MM.1S (cell line): ENCODE measurements around the gene CDC42BPA.
"Not testable (repeated sequence)": the region's sequence is repeated elsewhere in the genome, so short reads cannot be mapped to it uniquely, and the experiment has no call there.

Experiments used
- DNase-seq: peaks from one replicate; pipeline ENCODE4 v3.0.0-alpha.2; 2015
- H2AFZ ChIP-seq: fragments of 300-600 bp; sonication (generic); 2 replicates; pipeline ENCODE4 v1.6.0; 2016; ENCODE audit warnings: antibody characterized with exemption, low read length
- H3F3A ChIP-seq: fragments of 300-600 bp; sonication (generic); 2 replicates; pipeline ENCODE4 v1.6.1; 2016; ENCODE audit warnings: mild to moderate bottlenecking, antibody characterized with exemption, low read length, moderate library complexity, mixed read lengths; ENCODE audit not compliant: insufficient read depth
- H3K27ac ChIP-seq: fragments of 300-600 bp; sonication (generic); 2 replicates; pipeline ENCODE4 v1.5.1; 2016; ENCODE audit warnings: mild to moderate bottlenecking, low read length
- H3K27me3 ChIP-seq: fragments of 300-600 bp; sonication (generic); replicated peaks from 2 replicates; pipeline ENCODE4 v1.6.0; 2016; ENCODE audit warnings: low read length; ENCODE audit not compliant: insufficient read depth
- H3K36me3 ChIP-seq: fragments of 300-600 bp; sonication (generic); replicated peaks from 2 replicates; pipeline ENCODE4 v1.6.1; 2016; ENCODE audit warnings: mild to moderate bottlenecking, low read length, mixed read lengths; ENCODE audit not compliant: insufficient read depth
- H3K4me1 ChIP-seq: fragments of 300-600 bp; sonication (generic); 2 replicates; pipeline ENCODE4 v1.6.1; 2016; ENCODE audit warnings: low read length, mixed read lengths
- H3K4me2 ChIP-seq: fragments of 300-600 bp; sonication (generic); 2 replicates; pipeline ENCODE4 v1.6.0; 2016; ENCODE audit warnings: low read depth, low read length
- H3K4me3 ChIP-seq: fragments of 300-600 bp; sonication (generic); 2 replicates; pipeline ENCODE4 v1.5.1; 2016; ENCODE audit warnings: low read length, mixed read lengths
- H3K79me2 ChIP-seq: fragments of 300-600 bp; sonication (generic); 2 replicates; pipeline ENCODE4 v1.6.1; 2016; ENCODE audit warnings: mixed run types, low read length, mixed read lengths
- H3K9ac ChIP-seq: fragments of 300-600 bp; sonication (generic); 2 replicates; pipeline ENCODE4 v1.6.1; 2016; ENCODE audit warnings: low read length, mixed read lengths
- H3K9me2 ChIP-seq: fragments of 300-600 bp; sonication (generic); replicated peaks from 2 replicates; pipeline ENCODE4 v1.6.1; 2016; ENCODE audit warnings: mild to moderate bottlenecking, low read length, mixed read lengths; ENCODE audit not compliant: insufficient read depth
- H3K9me3 ChIP-seq: fragments of 300-600 bp; sonication (generic); replicated peaks from 2 replicates; pipeline ENCODE4 v1.6.1; 2016; ENCODE audit warnings: mild to moderate bottlenecking, low read length, mixed read lengths; ENCODE audit not compliant: insufficient read depth
- H4K20me1 ChIP-seq: fragments of 300-600 bp; sonication (generic); 2 replicates; pipeline ENCODE4 v1.6.1; 2016; ENCODE audit warnings: mild to moderate bottlenecking, low read length, moderate library complexity, mixed read lengths; ENCODE audit not compliant: insufficient read depth
- CTCF ChIP-seq: fragments of 300-600 bp; sonication (generic); IDR thresholded peaks from 2 replicates; pipeline ENCODE4 v1.5.1; 2016; ENCODE audit warnings: antibody characterized with exemption, low read length, mixed read lengths
- EZH2 ChIP-seq: fragments of 300-600 bp; sonication (generic); optimal IDR thresholded peaks from 2 replicates; pipeline ENCODE3; 2017; ENCODE audit warnings: low read depth, mild to moderate bottlenecking, antibody characterized with exemption, low read length, mixed read lengths
- EZH2phosphoT487 ChIP-seq: fragments of 300-600 bp; sonication (generic); IDR thresholded peaks from 2 replicates; pipeline ENCODE4 v1.6.1; 2018; ENCODE audit warnings: antibody characterized with exemption, low read length

CDC42BPA gene

GRCh38 chr1:227112538-227112937 is 205.8 kb downstream of the CDC42BPA start:
- H3K27me3 ChIP-seq, result no peaks in the 10 kb centered on the region

GRCh38 chr1:227111782-227112181 is 206.5 kb downstream of the CDC42BPA start:
- Histone ChIP-seq H3K36me3 (no peaks in the 10 kb centered on the region), H2AFZ (no peak overlapping the region), H4K20me1 (no peaks in the 10 kb centered on the region), H3K4me1 (no peaks in the 10 kb centered on the region), H3K9ac (no peak overlapping the region), H3K4me2 (no peak overlapping the region), H3K9me3 (no peaks in the 10 kb centered on the region), H3K27me3 (no peaks in the 10 kb centered on the region), H3F3A (no peaks in the 10 kb centered on the region), H3K9me2 (no peaks in the 10 kb centered on the region), H3K27ac (no peak overlapping the region), H3K4me3 (no peak overlapping the region), H3K79me2 (no peaks in the 10 kb centered on the region)
- no peak for DNase-seq
- TF ChIP-seq EZH2phosphoT487, result no peak
- TF ChIP-seq EZH2, result no peak
- TF ChIP-seq CTCF, result no peak

More at GRCh38 chr1:227112538-227112937, 205.8 kb downstream of the CDC42BPA start:
- Histone ChIP-seq H3K9me3 (no peaks in the 10 kb centered on the region), H3K4me1 (no peaks in the 10 kb centered on the region), H3K4me2 (no peak overlapping the region), H3F3A (no peaks in the 10 kb centered on the region), H3K9ac (no peak overlapping the region), H3K79me2 (no peaks in the 10 kb centered on the region), H4K20me1 (no peaks in the 10 kb centered on the region), H2AFZ (no peak overlapping the region), H3K9me2 (no peaks in the 10 kb centered on the region), H3K36me3 (no peaks in the 10 kb centered on the region), H3K4me3 (no peak overlapping the region), H3K27ac (no peak overlapping the region)
- no peak for DNase-seq
- TF ChIP-seq EZH2 (no peak), EZH2phosphoT487 (no peak), CTCF (no peak)

- not testable (repeated sequence) for H3K9ac ChIP-seq, H3K36me3 ChIP-seq, H3K4me1 ChIP-seq, H3K27ac ChIP-seq, H3K27me3 ChIP-seq, DNase-seq, H2AFZ ChIP-seq, H3K4me3 ChIP-seq, H3F3A ChIP-seq, H3K4me2 ChIP-seq, H3K9me3 ChIP-seq, H3K9me2 ChIP-seq, H4K20me1 ChIP-seq, H3K79me2 ChIP-seq
These were observed 213.0 kb downstream of the CDC42BPA start for GRCh38 chr1:227105291-227105690.

- Histone ChIP-seq H3K36me3 (no peaks in the 10 kb centered on the region), H3K27me3 (no peaks in the 10 kb centered on the region), H3K4me2 (no peak overlapping the region), H3K9me2 (no peaks in the 10 kb centered on the region), H3K79me2 (no peaks in the 10 kb centered on the region), H3K4me3 (no peak overlapping the region), H3K9ac (no peak overlapping the region), H3K4me1 (no peaks in the 10 kb centered on the region), H3K9me3 (no peaks in the 10 kb centered on the region), H3K27ac (no peak overlapping the region), H2AFZ (no peak overlapping the region), H4K20me1 (no peaks in the 10 kb centered on the region), H3F3A (no peaks in the 10 kb centered on the region)
- no peak for DNase-seq
- TF ChIP-seq EZH2 (no peak), EZH2phosphoT487 (no peak), CTCF (no peak)
These were observed 216.2 kb downstream of the CDC42BPA start for GRCh38 chr1:227102056-227102455.
